ENCODE results near the gene PIAS2.

Gene PIAS2

DNA sequence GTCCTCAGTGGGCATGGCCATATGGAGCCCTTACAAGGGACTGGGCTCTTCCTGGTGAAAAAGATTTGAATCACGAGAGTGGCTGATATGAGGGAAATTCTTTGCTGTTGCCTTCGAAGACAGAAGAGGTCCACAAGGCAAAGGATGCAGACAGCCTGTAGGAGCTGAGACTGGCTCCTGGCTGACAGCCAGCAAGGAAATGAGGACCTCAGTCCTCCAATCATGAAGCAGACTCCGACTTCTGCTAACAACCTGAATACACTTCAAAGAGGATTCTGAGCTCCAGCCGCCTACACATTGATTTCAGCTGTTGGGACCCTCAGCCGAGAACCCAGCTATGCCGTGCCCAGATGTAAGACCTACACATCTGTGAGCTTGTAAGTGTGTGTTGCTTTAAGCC lies 157.4 kb downstream of the PIAS2 start:
- no peak for DNase-seq

DNA sequence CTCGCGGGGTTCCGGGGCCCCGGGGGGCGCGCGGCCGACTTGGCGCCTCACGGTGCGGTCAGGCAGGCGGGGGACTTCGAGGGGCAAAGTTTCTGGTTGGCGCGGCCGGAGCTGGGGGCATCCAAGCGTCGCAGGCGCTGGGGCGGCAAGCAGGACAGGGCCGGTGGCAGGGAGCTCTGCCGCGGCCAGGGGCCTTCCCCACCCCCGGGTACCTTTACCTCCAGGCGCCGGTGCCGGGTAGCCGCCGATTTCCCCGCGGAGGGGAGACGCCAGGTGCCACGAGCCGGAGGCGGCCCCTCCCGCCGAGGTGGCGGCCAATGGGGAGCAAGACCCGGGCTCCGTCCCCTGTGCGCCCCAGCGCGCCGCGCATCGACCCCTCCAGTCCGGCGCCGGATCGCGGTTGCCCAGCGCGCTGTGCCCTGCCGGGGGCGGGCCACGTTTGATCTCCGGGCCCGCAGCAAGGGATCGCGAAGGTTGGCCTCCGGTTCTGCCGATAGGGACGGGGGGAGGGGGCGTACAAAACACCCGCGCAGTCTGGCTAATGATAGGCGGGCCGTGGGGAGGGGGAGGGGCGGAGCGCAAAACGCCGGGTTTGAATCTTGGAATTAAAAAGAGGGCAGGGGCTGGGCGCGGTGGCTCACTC lies 160.6 kb downstream of the PIAS2 start, which contains the start of gene ST8SIA5:
ST8SIA5 (minus strand) TSS at position 495 of the 643 bp plus-strand sequence. CDS start 545 bp downstream, outside the sequence.
- no peak for DNase-seq

DNA sequence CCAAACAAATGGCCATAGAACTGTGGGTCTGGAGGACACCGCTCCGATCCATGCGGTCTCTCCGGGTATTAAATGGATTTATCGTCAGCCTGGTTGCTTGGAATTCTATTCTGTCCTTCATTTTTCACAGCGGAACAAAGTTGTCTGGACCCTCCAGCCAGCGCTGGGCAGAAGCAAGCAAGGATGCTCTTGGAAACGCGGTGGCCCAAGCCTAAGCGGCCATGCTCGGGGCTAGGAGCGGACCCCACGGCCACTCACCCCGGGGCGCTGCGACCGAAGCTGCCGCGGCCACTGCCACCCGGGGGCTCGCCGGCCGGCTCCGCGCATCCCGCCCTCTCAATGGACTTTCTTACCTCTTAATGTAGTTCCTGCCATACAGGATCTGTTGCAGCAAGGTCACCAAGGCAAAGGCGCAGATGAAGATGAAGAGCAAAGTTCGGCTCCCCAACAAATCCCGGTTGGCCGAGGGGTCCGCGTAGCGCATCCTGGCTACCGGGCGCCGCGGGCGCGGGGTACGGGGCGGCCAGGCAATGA lies 161.2 kb downstream of the PIAS2 start:
- DNase-seq, result no peak

DNA sequence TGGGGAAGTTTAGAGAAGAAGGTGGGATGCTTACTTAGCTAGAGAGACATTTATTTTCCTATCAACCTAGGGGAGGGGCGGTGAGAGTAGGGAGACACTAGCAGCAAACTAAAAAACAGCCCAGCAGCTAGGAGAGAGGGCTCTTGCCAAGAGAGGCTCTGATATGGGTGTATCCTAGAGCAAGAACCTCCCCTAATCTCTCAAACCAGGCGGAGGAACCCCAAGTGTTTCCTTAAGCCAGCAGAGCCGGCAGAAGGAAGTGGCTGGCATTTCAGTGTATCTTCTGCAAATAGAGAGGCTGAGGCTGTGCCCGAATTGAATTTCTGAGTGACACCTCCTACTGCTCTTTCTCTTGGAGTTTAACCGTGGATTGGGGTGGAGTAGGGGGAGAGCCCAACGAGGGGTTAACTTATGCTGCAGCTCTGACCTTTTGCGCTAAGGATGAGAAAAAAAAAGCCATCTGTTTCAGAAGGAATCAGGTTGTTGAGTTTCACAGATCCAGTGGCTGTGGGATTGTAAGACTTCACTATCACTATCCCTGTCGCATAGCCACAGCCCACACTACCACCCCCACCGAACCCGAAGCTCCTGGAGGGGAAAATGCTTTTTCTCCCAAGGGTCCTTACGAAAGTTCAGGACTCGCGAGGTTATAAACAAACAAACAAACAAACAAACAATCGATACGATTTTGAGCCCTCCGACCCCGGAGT lies 161.8 kb downstream of the PIAS2 start:
- no peak for DNase-seq

DNA sequence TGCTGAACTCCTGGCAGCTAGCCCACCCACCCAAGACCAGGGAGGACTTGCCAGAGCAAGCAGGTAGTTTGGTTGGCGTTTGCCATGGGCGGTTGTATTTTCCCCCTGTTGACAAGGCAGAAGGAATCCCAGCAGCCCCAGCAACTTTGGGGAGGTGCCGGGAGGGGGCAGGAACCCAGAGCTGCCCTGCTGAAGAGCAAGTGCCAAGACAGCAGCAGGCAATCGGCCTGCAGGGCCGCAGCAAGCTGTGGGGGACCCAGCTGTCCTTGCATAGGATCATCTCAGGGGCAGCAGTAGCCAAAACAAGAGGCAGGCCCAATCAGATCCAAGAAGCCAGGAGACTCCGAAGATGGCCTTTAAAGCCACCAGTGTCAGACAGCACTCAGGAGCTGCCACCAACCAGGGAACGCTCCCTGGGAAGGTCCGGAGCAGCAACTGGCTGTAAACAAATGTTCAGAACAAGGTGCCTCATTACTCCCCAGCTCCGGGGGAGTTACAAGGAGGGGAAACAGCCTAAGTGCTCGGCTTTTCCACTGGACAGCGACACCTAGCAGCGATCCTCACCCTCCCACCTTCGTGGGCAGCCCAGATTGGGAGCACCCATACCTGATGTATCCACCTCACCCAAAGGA lies 162.5 kb downstream of the PIAS2 start:
- no peak for DNase-seq

DNA sequence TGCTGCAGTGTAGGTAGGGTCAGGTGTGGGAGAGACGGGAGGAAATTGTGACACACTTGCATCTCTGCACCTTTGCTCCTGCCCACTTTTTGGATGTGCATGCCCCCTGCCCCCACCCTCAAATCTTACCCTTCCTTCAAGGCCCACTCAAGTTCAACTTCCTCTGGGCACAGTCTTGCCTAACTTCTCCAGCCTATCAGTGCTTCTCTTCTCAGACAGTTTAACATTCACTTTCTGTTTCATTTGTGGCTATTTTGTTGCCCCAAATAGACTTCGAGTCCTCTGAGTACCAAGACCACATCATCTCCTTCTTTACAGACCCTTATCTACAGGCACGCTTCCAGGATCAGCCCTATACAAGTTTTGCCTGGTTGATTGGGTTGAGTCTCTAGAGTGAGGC lies 163.1 kb downstream of the PIAS2 start:
- DNase-seq, result no peak

All from right hindlimb (tissue), 1 donor.